ENCODE measurements around the gene NEGR1.

Gene NEGR1

GRCh38 chr1:71655604-71656003 lies 626.7 kb downstream of the NEGR1 start:
- Mint-ChIP-seq H3K36me3 (no peaks in the 10 kb centered on the region), H3K4me1 (ENCODE audit: low read depth) (no peaks in the 10 kb centered on the region), H3K27ac (no peak overlapping the region), H3K4me3 (no peak overlapping the region), H3K9me3 (ENCODE audit: low read depth) (no peaks in the 10 kb centered on the region), H3K27me3 (no peaks in the 10 kb centered on the region)

- H3K36me3 Mint-ChIP-seq = no peaks in the 10 kb centered on the region
- no peak overlapping the region for H3K4me3 Mint-ChIP-seq
- no peaks in the 10 kb centered on the region for H3K4me1 Mint-ChIP-seq (ENCODE audit: low read depth)
- no peak overlapping the region for H3K27ac Mint-ChIP-seq
- H3K27me3 Mint-ChIP-seq = no peaks in the 10 kb centered on the region
- H3K9me3 Mint-ChIP-seq (ENCODE audit: low read depth) = no peaks in the 10 kb centered on the region
Observed at GRCh38 chr1:71653952-71654351, 628.4 kb downstream of the NEGR1 start.

- Mint-ChIP-seq H3K9me3 (ENCODE audit: low read depth) (no peaks in the 10 kb centered on the region), H3K4me1 (ENCODE audit: low read depth) (no peaks in the 10 kb centered on the region), H3K27me3 (no peaks in the 10 kb centered on the region), H3K27ac (no peak overlapping the region), H3K36me3 (no peaks in the 10 kb centered on the region), H3K4me3 (no peak overlapping the region)
Observed at GRCh38 chr1:71651214-71651613, 631.1 kb downstream of the NEGR1 start.

- Mint-ChIP-seq H3K4me1 (ENCODE audit: low read depth) (no peaks in the 10 kb centered on the region), H3K4me3 (no peak overlapping the region), H3K27ac (no peak overlapping the region), H3K9me3 (ENCODE audit: low read depth) (no peaks in the 10 kb centered on the region), H3K36me3 (no peaks in the 10 kb centered on the region), H3K27me3 (no peaks in the 10 kb centered on the region)
Observed at GRCh38 chr1:71650119-71650518, 632.2 kb downstream of the NEGR1 start.

GRCh38 chr1:71649608-71650007 lies 632.7 kb downstream of the NEGR1 start:
- Mint-ChIP-seq H3K4me1 (ENCODE audit: low read depth) (no peaks in the 10 kb centered on the region), H3K4me3 (no peak overlapping the region), H3K27ac (no peak overlapping the region), H3K36me3 (no peaks in the 10 kb centered on the region), H3K9me3 (ENCODE audit: low read depth) (no peaks in the 10 kb centered on the region), H3K27me3 (no peaks in the 10 kb centered on the region)

GRCh38 chr1:71647513-71648300 lies 634.6 kb downstream of the NEGR1 start:
- no peak overlapping the region for H3K27ac Mint-ChIP-seq
- H3K4me3 Mint-ChIP-seq = no peak overlapping the region
- no peaks in the 10 kb centered on the region for H3K4me1 Mint-ChIP-seq (ENCODE audit: low read depth)
- H3K9me3 Mint-ChIP-seq (ENCODE audit: low read depth) = no peaks in the 10 kb centered on the region
- H3K36me3 Mint-ChIP-seq = no peaks in the 10 kb centered on the region
- H3K27me3 Mint-ChIP-seq = no peaks in the 10 kb centered on the region

- H3K27me3 Mint-ChIP-seq = no peaks in the 10 kb centered on the region
- H3K4me3 Mint-ChIP-seq = no peak overlapping the region
- no peak overlapping the region for H3K27ac Mint-ChIP-seq
- no peaks in the 10 kb centered on the region for H3K9me3 Mint-ChIP-seq (ENCODE audit: low read depth)
- no peaks in the 10 kb centered on the region for H3K36me3 Mint-ChIP-seq
- H3K4me1 Mint-ChIP-seq (ENCODE audit: low read depth) = no peaks in the 10 kb centered on the region
Observed at GRCh38 chr1:71645015-71645414, 637.3 kb downstream of the NEGR1 start.

- Mint-ChIP-seq H3K9me3 (ENCODE audit: low read depth) (no peaks in the 10 kb centered on the region), H3K4me1 (ENCODE audit: low read depth) (no peaks in the 10 kb centered on the region), H3K36me3 (no peaks in the 10 kb centered on the region), H3K4me3 (no peak overlapping the region), H3K27ac (no peak overlapping the region), H3K27me3 (no peaks in the 10 kb centered on the region)
Observed at GRCh38 chr1:71641903-71642302, 640.4 kb downstream of the NEGR1 start.

- Mint-ChIP-seq H3K4me1 (ENCODE audit: low read depth) (no peaks in the 10 kb centered on the region), H3K9me3 (ENCODE audit: low read depth) (no peaks in the 10 kb centered on the region), H3K4me3 (no peak overlapping the region), H3K36me3 (no peaks in the 10 kb centered on the region), H3K27ac (no peak overlapping the region), H3K27me3 (no peaks in the 10 kb centered on the region)
Observed at GRCh38 chr1:71640998-71641397, 641.3 kb downstream of the NEGR1 start.

- no peaks in the 10 kb centered on the region for H3K27me3 Mint-ChIP-seq
- H3K36me3 Mint-ChIP-seq = no peaks in the 10 kb centered on the region
- H3K9me3 Mint-ChIP-seq (ENCODE audit: low read depth) = peaks cover 4% of the 10 kb centered on the region
- H3K4me3 Mint-ChIP-seq = no peak overlapping the region
- no peak overlapping the region for H3K27ac Mint-ChIP-seq
- no peaks in the 10 kb centered on the region for H3K4me1 Mint-ChIP-seq (ENCODE audit: low read depth)
Observed at GRCh38 chr1:71640116-71640515, 642.2 kb downstream of the NEGR1 start.

GRCh38 chr1:71638081-71638766 lies 644.1 kb downstream of the NEGR1 start:
- H3K4me1 Mint-ChIP-seq (ENCODE audit: low read depth) = no peaks in the 10 kb centered on the region

GRCh38 chr1:71635568-71635967 lies 646.8 kb downstream of the NEGR1 start:
- no peaks in the 10 kb centered on the region for H3K36me3 Mint-ChIP-seq
- no peaks in the 10 kb centered on the region for H3K4me1 Mint-ChIP-seq (ENCODE audit: low read depth)
- no peak overlapping the region for H3K4me3 Mint-ChIP-seq
- H3K27ac Mint-ChIP-seq = no peak overlapping the region
- H3K9me3 Mint-ChIP-seq (ENCODE audit: low read depth) = peaks cover 5% of the 10 kb centered on the region
- H3K27me3 Mint-ChIP-seq = no peaks in the 10 kb centered on the region

More at GRCh38 chr1:71638081-71638766, 644.1 kb downstream of the NEGR1 start:
- H3K9me3 Mint-ChIP-seq (ENCODE audit: low read depth) = peaks cover 5% of the 10 kb centered on the region
- H3K4me3 Mint-ChIP-seq = no peak overlapping the region
- no peaks in the 10 kb centered on the region for H3K36me3 Mint-ChIP-seq
- H3K27ac Mint-ChIP-seq = no peak overlapping the region
- H3K27me3 Mint-ChIP-seq = no peaks in the 10 kb centered on the region

- no peaks in the 10 kb centered on the region for H3K27me3 Mint-ChIP-seq
- peaks cover 5% of the 10 kb centered on the region for H3K9me3 Mint-ChIP-seq (ENCODE audit: low read depth)
- no peak overlapping the region for H3K4me3 Mint-ChIP-seq
- H3K36me3 Mint-ChIP-seq = no peaks in the 10 kb centered on the region
- H3K27ac Mint-ChIP-seq = no peak overlapping the region
- H3K4me1 Mint-ChIP-seq (ENCODE audit: low read depth) = no peaks in the 10 kb centered on the region
Observed at GRCh38 chr1:71634159-71634558, 648.2 kb downstream of the NEGR1 start.

- H3K27ac Mint-ChIP-seq = no peak overlapping the region
- no peaks in the 10 kb centered on the region for H3K4me1 Mint-ChIP-seq (ENCODE audit: low read depth)
- no peak overlapping the region for H3K4me3 Mint-ChIP-seq
- H3K27me3 Mint-ChIP-seq = no peaks in the 10 kb centered on the region
- H3K9me3 Mint-ChIP-seq (ENCODE audit: low read depth) = peaks cover 7% of the 10 kb centered on the region
- H3K36me3 Mint-ChIP-seq = no peaks in the 10 kb centered on the region
Observed at GRCh38 chr1:71630073-71630472, 652.3 kb downstream of the NEGR1 start.

- Mint-ChIP-seq H3K4me3 (no peak overlapping the region), H3K27ac (no peak overlapping the region), H3K9me3 (ENCODE audit: low read depth) (peaks cover 6% of the 10 kb centered on the region), H3K4me1 (ENCODE audit: low read depth) (no peaks in the 10 kb centered on the region), H3K36me3 (no peaks in the 10 kb centered on the region), H3K27me3 (no peaks in the 10 kb centered on the region)
Observed at GRCh38 chr1:71625004-71625403, 657.3 kb downstream of the NEGR1 start.

- Mint-ChIP-seq H3K27ac (no peak overlapping the region), H3K4me3 (no peak overlapping the region), H3K4me1 (ENCODE audit: low read depth) (no peaks in the 10 kb centered on the region)
Observed at GRCh38 chr1:71623888-71624287, 658.5 kb downstream of the NEGR1 start.

More at GRCh38 chr1:71623888-71624287, 658.5 kb downstream of the NEGR1 start:
- Mint-ChIP-seq H3K36me3 (no peaks in the 10 kb centered on the region), H3K27me3 (no peaks in the 10 kb centered on the region), H3K9me3 (ENCODE audit: low read depth) (peaks cover 6% of the 10 kb centered on the region)

All from activated naive CD8-positive, alpha-beta T cell (primary cell).